Stimulated activated CD4-positive, alpha-beta T cell treated with anti-CD3 and anti-CD28 coated beads, Interleukin-2, amount 100 ng/mL, for 24 hours (primary cell): ENCODE data around the gene SHC1.
A peak's percentile ranks its signal among the peaks of the same experiment; 100 is the strongest.

Experiments
- DNase-seq, 2 donors: peaks; one replicate each; pipeline ENCODE4 v3.0.0-alpha.2; 2020

Gene SHC1

DNA sequence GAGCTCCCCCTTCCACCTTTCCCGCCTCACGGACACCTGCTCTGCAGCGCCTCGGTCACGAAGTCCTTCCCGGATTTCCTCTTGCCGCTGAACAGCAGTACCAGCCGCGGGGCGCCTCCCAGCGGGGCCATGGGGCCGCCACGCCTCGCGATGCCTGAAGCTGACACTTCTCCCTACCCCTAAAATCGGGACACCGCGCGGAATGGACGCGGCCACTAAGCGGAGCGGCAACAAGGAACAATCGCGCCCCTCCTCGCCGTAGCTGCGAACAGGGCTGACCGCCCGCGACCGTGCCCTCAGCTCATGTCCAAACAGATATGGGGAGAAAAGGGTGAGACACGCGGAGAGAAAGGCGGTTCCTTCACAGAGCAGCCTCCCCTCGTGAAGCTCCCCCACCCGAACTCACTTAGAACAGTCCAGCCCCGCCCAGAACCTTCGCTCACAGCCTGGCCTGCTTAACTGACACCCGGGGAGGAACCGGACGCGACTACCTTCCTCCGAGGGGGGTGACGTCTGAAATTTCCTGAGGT is 33.9 kb downstream of the SHC1 start, which contains the start of gene PMVK:
Gene PMVK, minus strand, starts transcription at position 165 of the 530 bp plus-strand sequence. Its CDS starts 34 bp downstream, at position 131.
- DNase-seq, result peak; percentile 94 to 97

DNA sequence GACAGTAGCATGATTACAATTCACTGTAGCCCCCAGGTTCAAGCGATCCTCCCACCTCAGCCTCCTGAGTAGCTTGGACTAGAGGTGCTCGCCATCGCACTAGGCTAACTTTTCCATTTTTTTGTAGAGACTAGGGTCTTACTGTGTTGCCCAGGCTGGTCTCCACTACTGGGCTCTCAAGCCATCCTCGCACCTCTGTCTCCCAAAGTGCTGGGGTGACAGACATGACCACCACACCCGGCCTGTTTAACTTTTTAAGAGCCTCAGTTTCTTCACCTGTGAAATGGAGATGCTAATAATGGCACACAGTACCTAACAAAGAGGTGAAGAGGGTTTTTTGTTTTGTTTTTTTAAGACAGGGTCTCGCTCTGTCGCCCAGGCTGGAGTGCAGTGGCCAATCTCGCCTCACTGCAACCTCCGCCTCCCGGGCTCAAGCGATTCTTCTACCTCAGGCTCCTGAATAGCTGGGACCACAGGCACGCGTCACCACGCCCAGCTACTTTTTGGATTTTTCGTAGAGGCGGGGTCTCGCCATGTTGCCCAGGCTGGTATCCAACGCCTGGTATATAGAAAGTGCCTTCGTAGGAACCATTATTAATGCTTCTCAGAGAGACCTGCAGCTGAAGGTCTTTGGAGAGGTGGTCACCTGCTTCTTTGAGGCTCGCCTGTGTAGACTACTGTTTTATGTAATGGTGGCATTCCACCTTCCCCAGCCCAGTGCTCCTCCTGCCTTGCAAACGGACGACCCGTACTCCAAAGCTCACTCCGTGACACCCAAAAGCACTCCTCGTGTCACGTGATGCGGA is 34.6 kb downstream of the SHC1 start:
- DNase-seq, result no peak

DNA sequence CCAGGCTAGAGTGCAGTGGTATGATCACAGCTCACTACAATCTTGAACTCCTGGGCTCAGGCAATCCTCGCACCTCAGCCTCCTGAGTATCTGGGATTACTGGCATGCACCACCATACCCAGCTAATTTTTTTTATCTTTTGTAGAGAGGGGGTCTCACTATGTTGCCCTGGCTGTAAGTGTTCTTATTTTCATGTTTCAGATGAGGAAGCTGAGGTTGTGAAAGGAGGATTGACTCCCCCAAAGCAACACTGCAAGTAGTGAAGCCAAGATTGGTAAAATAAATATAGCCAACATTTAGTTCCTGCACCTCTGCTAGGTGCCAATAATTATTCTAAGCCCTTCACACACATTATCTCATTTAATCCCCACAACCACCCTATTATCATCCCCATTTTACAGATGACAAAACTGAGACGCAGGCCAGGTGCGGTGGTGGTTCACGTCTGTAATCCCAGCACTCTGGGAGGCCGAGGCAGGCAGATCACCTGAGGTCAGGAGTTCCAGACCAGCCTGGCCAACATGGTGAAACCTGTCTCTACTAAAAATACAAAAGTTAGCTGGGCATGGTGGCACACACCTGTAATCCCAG is 36.1 kb downstream of the SHC1 start:
- no peak for DNase-seq

DNA sequence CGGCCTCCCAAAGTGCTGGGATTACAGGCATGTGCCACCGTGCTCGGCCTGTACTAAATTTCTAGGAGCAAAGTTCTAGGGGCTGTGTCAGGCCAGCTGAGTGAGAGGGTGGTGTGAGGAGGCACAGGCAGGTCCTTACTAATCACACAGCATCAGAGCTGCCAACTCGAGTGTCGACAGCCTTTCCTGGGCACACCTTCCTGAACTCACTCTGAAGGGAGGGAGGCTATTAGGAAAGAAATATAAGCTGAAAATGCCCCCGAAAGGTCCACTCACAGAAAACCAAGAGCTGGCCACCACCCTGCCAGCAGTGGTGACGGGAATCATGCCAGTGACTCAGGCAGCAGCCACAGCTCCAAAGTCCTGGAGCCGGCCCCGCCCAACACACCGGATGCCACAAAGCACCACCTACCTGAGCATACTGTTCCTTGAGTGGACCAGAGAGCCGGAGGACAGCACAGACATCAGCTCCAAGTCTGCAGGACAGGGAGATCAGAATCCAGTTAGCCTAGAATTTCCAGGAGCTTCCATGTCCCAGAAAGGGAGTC is 38.5 kb downstream of the SHC1 start:
- no peak for DNase-seq

DNA sequence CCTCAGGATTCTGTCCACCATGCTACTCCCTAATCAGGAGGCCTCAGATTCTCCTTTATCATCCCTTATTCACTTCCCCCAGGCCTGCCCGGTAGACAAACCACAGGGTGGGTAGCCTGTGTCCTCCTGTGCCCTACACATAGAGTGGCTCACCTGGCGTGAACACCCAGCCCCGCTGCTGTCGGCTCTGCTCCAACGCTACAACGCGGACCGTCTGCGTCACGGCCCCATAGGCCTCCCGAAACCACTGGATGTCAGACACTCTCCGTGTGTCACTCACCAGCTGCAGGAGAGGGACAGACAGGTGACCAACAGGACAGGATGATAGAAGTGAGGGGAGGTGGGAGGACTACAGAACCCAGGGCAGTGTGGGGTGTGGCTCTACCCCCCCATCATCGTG is 44.3 kb downstream of the SHC1 start:
- DNase-seq, result no peak

DNA sequence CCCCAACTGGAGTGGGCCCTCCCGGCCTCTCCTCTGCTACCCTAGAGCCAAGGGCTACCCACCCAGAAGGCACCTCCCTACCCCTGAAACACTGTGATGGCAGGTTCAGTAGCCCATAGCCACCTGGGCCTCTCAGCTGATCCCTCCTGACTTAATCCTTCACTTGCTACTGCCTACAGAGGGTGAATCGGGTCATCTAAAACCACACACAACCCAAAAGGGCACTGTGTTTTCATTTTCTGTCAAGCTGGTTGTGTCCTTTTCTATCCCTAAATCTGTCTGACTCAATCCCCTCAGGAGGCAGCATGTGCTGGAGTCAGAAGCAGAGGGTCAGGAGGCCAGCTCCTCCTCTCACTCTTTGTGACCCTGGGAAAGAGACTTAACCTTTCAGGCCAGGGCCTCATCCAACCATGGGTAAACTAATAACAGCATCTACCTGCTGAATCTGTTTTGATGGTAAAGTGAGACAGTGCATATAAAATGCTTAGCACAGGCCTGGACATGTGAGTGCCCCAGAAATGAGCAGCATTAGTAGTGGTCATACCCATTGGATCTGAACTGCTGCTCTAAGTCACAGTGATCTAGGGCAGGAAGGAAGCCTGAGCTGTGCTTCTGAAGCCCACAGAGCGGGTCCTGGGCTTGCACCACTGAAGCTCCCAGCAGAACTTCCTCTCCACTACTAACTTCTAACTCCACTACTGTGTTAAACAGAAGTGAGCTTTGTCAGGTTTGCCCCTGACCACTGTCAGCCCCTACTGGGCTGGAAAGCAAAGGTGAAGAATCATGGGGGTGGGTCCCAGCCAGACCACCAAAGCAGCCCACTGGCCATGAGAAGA is 45.0 kb downstream of the SHC1 start:
- DNase-seq, result no peak

DNA sequence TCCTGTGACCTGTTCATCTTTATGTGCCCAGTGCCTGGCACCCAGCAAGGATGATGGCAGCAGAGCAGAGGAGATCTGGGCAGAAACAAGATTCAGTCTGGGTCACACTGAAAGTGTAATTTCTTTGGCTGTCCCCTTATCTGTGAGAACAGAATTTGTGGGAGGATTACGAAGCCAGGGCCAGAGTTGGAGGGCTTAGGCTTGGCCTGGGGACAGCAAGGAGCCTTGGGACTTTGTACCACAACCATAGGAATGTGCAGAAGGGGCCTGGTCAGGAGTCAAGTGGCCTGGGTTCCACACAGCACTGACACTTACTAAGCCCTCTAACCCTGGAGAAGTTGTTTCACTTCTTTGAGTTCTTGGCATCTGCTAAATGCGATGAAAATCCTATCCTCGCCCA is 46.9 kb downstream of the SHC1 start:
- no peak for DNase-seq

DNA sequence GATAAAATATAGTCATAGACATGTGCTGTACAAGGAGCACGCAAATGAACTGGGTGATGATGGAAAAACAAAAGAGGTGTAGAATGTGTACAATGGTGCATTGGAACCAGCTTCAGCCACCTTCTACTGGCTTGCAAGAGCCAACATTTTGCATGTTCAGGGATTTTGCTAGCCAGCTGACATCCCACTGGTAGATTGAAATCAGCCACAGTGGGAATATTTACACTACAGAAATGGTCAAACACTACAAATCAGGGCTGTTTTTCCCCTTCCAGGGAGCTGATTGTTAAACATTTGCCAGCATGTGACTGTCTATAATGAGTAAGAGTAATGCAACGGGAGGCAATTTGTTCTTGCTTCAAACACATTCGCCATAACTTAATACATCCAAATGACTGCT is 57.3 kb downstream of the SHC1 start:
- no peak for DNase-seq

DNA sequence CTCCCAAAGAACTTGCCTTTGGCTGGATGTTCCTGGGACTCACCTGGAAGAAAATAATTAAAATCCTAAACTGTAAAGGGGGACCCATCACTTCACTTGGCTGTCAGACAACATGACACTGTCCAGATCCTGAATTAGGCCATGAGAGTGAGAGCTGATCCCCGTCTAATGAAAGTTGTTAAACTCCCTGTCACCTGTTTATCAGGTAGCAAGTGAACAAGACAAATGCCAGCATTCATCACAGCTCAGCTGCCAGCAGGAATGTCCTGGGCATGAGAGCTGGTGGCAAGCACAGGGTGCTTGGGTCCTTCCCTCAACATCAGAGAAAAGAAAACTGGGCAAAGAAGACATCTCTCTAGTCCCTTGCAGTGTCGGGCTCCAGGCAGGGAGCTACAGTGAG is 57.8 kb downstream of the SHC1 start:
- DNase-seq, result no peak
